Upper lobe of left lung (tissue), 4 donors: ENCODE measurements around the gene EHMT1.

Source experiments
- CTCF ChIP-seq, 6 experiments: fragments of 450-650 bp in 4 of 6; fragments of 200-600 bp in 2 of 6; sonication (generic) in 2 of 6; IDR thresholded peaks; one replicate each; pipeline ENCODE4 v1.5.1; 2016 to 2019; ENCODE audit warnings: antibody characterized with exemption in 6 of 6
- POLR2A ChIP-seq, 4 donors: fragments of 450-650 bp; IDR thresholded peaks; one replicate each; pipeline ENCODE4 v1.5.1; 2016 to 2017; ENCODE audit warnings: antibody characterized with exemption in 4 of 4, mild to moderate bottlenecking in 2 of 4

DNA sequence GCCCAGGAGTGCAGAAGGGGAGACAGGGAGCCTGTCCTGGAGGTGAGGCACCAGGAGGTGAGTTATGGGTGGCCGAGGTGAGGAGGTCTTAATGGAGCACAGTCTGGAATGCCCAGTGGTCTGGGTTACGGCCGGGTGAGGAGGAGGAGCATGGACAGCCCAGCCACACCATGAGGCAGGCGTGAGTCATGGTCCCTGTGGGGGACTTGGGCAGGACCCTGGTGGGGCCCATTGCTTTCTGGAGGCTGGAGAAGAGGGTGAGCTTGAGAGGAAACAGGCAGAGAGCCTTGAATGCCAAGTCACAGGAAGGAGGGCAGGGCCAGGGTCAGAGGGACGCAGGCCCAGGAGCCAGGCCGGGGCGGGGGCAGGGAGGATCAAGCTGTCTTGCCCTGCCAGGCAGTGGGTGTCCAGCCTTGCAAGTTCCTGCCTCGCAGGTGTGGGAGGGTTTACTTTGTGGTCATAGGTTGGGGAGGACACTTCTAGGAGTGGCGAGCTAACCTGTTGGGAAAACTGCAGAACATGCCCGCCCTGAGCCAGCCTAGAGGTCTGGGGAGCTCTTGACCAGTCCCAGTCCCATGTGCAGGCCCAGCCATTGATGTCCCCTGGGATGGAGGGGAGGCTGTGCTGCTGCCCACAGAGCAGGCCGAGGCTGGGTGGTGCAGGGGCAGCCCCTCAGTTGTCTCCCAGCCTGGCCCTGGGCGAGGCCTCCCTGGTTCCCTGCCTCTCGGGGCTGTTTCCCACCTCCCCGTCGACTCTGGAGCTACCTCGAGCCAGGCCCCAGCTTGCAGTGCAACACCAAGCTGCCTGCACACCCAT lies 261.6 kb downstream of the EHMT1 start:
- TF ChIP-seq CTCF (IDR thresholded peaks at IDR 0.05): no peak
- no peak for TF ChIP-seq POLR2A (IDR thresholded peaks at IDR 0.05)
